D721Med (cell line): Measurements from ENCODE around the gene CNTNAP2.

Source experiments
- DNase-seq: peaks from one replicate; pipeline ENCODE4 v3.0.0; 2011; ENCODE audit warnings: low spot score; ENCODE audit not compliant: insufficient read length
- FAIRE-seq: peaks from 2 replicates; lab custom pipeline; 2011; peaks lifted over from hg19 to GRCh38; lab: Jason Lieb, UNC
- TF ChIP-seq, protein P1 (sequence below): IDR thresholded peaks from 2 replicates; pipeline ENCODE4 v1.5.1; 2012; ENCODE audit warnings: mild to moderate bottlenecking, control low read depth; ENCODE audit not compliant: insufficient read depth; ENCODE audit errors: missing control alignments

CNTNAP2 gene

GRCh38 chr7:147636553-147636952 lies 1520.0 kb downstream of the CNTNAP2 start:
- FAIRE-seq (no peak), DNase-seq (no peak)
- TF ChIP-seq, protein P1, sequence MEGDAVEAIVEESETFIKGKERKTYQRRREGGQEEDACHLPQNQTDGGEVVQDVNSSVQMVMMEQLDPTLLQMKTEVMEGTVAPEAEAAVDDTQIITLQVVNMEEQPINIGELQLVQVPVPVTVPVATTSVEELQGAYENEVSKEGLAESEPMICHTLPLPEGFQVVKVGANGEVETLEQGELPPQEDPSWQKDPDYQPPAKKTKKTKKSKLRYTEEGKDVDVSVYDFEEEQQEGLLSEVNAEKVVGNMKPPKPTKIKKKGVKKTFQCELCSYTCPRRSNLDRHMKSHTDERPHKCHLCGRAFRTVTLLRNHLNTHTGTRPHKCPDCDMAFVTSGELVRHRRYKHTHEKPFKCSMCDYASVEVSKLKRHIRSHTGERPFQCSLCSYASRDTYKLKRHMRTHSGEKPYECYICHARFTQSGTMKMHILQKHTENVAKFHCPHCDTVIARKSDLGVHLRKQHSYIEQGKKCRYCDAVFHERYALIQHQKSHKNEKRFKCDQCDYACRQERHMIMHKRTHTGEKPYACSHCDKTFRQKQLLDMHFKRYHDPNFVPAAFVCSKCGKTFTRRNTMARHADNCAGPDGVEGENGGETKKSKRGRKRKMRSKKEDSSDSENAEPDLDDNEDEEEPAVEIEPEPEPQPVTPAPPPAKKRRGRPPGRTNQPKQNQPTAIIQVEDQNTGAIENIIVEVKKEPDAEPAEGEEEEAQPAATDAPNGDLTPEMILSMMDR: no peak

GRCh38 chr7:147638566-147638965 lies 1522.0 kb downstream of the CNTNAP2 start:
- DNase-seq (no peak), FAIRE-seq (no peak)
- TF ChIP-seq, protein P1: no peak

- FAIRE-seq (no peak), DNase-seq (no peak)
- TF ChIP-seq, protein P1: no peak
Observed at GRCh38 chr7:147639037-147639436, 1522.4 kb downstream of the CNTNAP2 start.

DNA sequence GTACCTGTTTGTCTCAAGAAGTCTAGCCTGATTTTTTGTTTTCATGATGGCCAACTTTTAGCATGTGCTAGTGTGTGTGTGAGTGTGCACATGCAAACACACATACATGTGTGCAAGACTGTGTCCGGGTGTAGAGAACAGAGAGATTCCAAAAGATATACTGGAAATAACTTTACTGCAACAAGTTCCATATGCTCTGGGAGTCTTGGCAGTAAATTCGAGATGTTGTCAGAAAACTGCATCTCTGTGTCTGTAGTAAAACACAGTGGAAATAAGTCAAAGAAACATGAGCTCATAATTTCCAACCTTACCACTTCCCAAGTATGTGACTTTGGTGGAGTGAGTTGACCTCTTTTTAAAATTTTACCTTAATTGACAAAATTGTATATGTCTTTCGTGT lies 1523.2 kb downstream of the CNTNAP2 start:
- TF ChIP-seq, protein P1: no peak
- no peak for DNase-seq
- FAIRE-seq: no peak

GRCh38 chr7:147640821-147641220 lies 1524.2 kb downstream of the CNTNAP2 start:
- TF ChIP-seq, protein P1: no peak
- no peak for DNase-seq
- FAIRE-seq: no peak

GRCh38 chr7:147646568-147646967 lies 1530.0 kb downstream of the CNTNAP2 start:
- no peak for DNase-seq
- FAIRE-seq: no peak
- TF ChIP-seq, protein P1: no peak

DNA sequence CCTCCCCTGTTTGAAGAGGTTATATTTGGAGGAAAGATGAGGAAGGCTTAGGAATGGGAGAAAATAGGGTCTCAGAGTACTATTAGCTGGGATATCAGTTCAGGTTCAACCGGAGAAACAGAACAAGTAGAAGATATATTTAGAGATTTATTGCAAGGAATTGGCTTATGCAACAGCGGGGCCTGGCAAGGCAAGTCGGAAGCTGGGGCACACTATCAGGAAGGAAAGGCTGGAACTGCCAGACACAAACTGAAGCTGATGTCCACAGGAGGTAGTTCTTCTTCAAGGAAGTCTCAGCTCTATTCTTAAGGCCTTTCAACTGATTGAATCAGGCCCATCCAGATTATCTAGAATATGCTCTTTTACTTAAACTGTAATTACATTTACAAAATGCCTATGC lies 1534.4 kb downstream of the CNTNAP2 start:
- FAIRE-seq: no peak
- no peak for DNase-seq
- TF ChIP-seq, protein P1: no peak
